HepG2 (cell line): ENCODE measurements around the gene AHNAK. TPM values are rescaled to one million over a fixed set of nuclear protein-coding genes. Genes with fewer than 3 reads are reported as not detected.
A peak's percentile ranks its signal among the peaks of the same experiment; 100 is the strongest.

ENCODE experiments used
- ATAC-seq: fragments of 200-7000 bp; cut with Tn5 transposase; 3 replicates; pipeline ENCODE4 v1.9.1; 2020; ENCODE audit warnings: mild to moderate bottlenecking, moderate library complexity
- BruUV-seq: library from RNA; stranded (reverse); fragments of 400-500 nt; replicated peaks from 2 replicates; lab custom pipeline; 2021; lab: Mats Ljungman, UMichigan
- CTCF ChIA-PET: fragments of 300-600 bp; formaldehyde crosslinking; extraction: SDS; loops from one replicate; lab custom pipeline; 2021; ENCODE audit warnings: low total read pairs, inconsistent platforms, low intra/inter-chr PET ratio; lab: Yijun Ruan, JAX
- POLR2A ChIA-PET: fragments of 350-600 bp; sonication (Branson Sonifier 250); formaldehyde crosslinking; loops from one replicate; lab custom pipeline; 2020; ENCODE audit warnings: antibody characterized with exemption, inconsistent platforms; lab: Yijun Ruan, JAX
- DNase-seq: peaks from one replicate; pipeline ENCODE4 v3.0.0-alpha.2; 2015; ENCODE audit warnings: low spot score
- FAIRE-seq: peaks from 3 replicates; lab custom pipeline; 2011; peaks lifted over from hg19 to GRCh38; lab: Jason Lieb, UNC
- H2AFZ ChIP-seq: one replicate; pipeline ENCODE4 v1.6.1; 2011; ENCODE audit warnings: low read length, inconsistent platforms
- H3K27ac ChIP-seq: fragments of 300-600 bp; 3 replicates; pipeline ENCODE4 v1.8.0; 2011; ENCODE audit warnings: mixed run types, mild to moderate bottlenecking, mixed read lengths, low read length, inconsistent platforms; ENCODE audit not compliant: insufficient read depth; ENCODE audit errors: extremely low read length
- H3K27me3 ChIP-seq, 2 experiments: fragments of 200-600 bp in 1 of 2; 2 replicates in 1 of 2; 3 replicates in 1 of 2; pipeline versions ENCODE4 v1.6.0 to v1.8.0; 2011; ENCODE audit warnings: low read length in 2 of 2, mild to moderate bottlenecking in 2 of 2, moderate library complexity in 2 of 2, inconsistent platforms in 1 of 2; ENCODE audit not compliant: insufficient read depth in 2 of 2, control insufficient read depth in 1 of 2
- H3K36me3 ChIP-seq, 2 experiments: fragments of 200-600 bp in 1 of 2; replicated peaks in 1 of 2; 2 replicates in 1 of 2; 3 replicates in 1 of 2; pipeline versions ENCODE4 v1.5.1 to v1.8.0; 2011; ENCODE audit warnings: low read length in 2 of 2, inconsistent platforms in 1 of 2; ENCODE audit not compliant: insufficient read depth in 2 of 2, control insufficient read depth in 1 of 2
- H3K4me1 ChIP-seq: 2 replicates; pipeline ENCODE4 v1.5.1; 2012; ENCODE audit warnings: low read length, inconsistent platforms; ENCODE audit not compliant: insufficient read depth
- H3K4me2 ChIP-seq: 2 replicates; pipeline ENCODE4 v1.6.0; 2011; ENCODE audit warnings: low read depth, low read length, inconsistent platforms
- H3K4me3 ChIP-seq, 3 experiments: fragments of 200-600 bp in 1 of 3; sonication (generic), shearing (Covaris generic) in 1 of 3; replicated peaks in 1 of 3; 2 replicates each; pipeline ENCODE4 v1.5.1; 2011 to 2016; ENCODE audit warnings: low read length in 3 of 3, inconsistent platforms in 2 of 3, low read depth in 2 of 3, mild to moderate bottlenecking in 2 of 3, control low read depth in 1 of 3, mixed read lengths in 1 of 3; ENCODE audit not compliant: insufficient read depth in 1 of 3
- H3K79me2 ChIP-seq: one replicate; pipeline ENCODE4 v1.6.1; 2011; ENCODE audit warnings: low read length, inconsistent platforms; ENCODE audit not compliant: insufficient read depth
- H3K9ac ChIP-seq: 2 replicates; pipeline ENCODE4 v1.6.0; 2011; ENCODE audit warnings: mild to moderate bottlenecking, low read depth, low read length, inconsistent platforms; ENCODE audit not compliant: insufficient read depth
- H3K9me3 ChIP-seq: 2 replicates; pipeline ENCODE4 v1.5.1; 2012; ENCODE audit warnings: mild to moderate bottlenecking, low read length
- H4K20me1 ChIP-seq: 2 replicates; pipeline ENCODE4 v1.6.0; 2011; ENCODE audit warnings: inconsistent platforms, mild to moderate bottlenecking, low read length, moderate library complexity; ENCODE audit not compliant: insufficient read depth
- CC2D1A ChIP-seq: sonication (generic); formaldehyde crosslinking; IDR thresholded peaks from 2 replicates; pipeline ENCODE4 v1.8.1; 2023; ENCODE audit warnings: mild to moderate bottlenecking, missing genetic modification reagents
- E2F5 ChIP-seq: sonication (generic); formaldehyde crosslinking; conservative IDR thresholded peaks from 2 replicates; pipeline ENCODE4 v1.4.0; 2020; ENCODE audit warnings: missing genetic modification reagents
- EED ChIP-seq: sonication (generic); formaldehyde crosslinking; IDR thresholded peaks from 2 replicates; pipeline ENCODE4 v1.5.0; 2020; ENCODE audit warnings: mild to moderate bottlenecking, missing genetic modification reagents
- GPBP1L1 ChIP-seq: sonication (generic); formaldehyde crosslinking; IDR thresholded peaks from 2 replicates; pipeline ENCODE4 v1.5.0; 2020; ENCODE audit warnings: mild to moderate bottlenecking, missing genetic modification reagents
- NCOA1 ChIP-seq: sonication (generic); formaldehyde crosslinking; IDR thresholded peaks from 2 replicates; pipeline ENCODE4 v1.9.0; 2021; ENCODE audit warnings: missing genetic modification reagents
- RNF219 ChIP-seq: sonication (generic); formaldehyde crosslinking; IDR thresholded peaks from 2 replicates; pipeline ENCODE4 v1.5.0; 2020; ENCODE audit warnings: mild to moderate bottlenecking, missing genetic modification reagents
- RXRA ChIP-seq: sonication (generic); formaldehyde crosslinking; IDR thresholded peaks from 2 replicates; pipeline ENCODE4 v1.5.1; 2020; ENCODE audit warnings: missing genetic modification reagents
- SOX6 ChIP-seq, 2 experiments: fragments of 450-650 bp in 1 of 2; sonication (generic) in 1 of 2; formaldehyde crosslinking in 1 of 2; IDR thresholded peaks; 2 replicates each; pipeline versions ENCODE4 v1.4.0 to v1.6.1; 2017 to 2020; ENCODE audit warnings: antibody characterized with exemption in 1 of 2, mild to moderate bottlenecking in 1 of 2, missing genetic modification reagents in 1 of 2
- ZHX2 ChIP-seq, 2 experiments: sonication (generic) in 1 of 2; formaldehyde crosslinking in 1 of 2; IDR thresholded peaks; 2 replicates each; pipeline versions ENCODE4 v1.6.1 to v1.9.0; 2014 to 2022; ENCODE audit warnings: antibody characterized with exemption in 1 of 2, borderline replicate concordance in 1 of 2, inconsistent platforms in 1 of 2, low read depth in 1 of 2, missing genetic modification reagents in 1 of 2
- ZNF383 ChIP-seq: sonication (generic); formaldehyde crosslinking; IDR thresholded peaks from 2 replicates; pipeline ENCODE4 v1.4.0; 2020; ENCODE audit warnings: missing genetic modification reagents, mild to moderate bottlenecking, borderline replicate concordance
- ZNF556 ChIP-seq: sonication (generic); formaldehyde crosslinking; IDR thresholded peaks from 2 replicates; pipeline ENCODE4 v1.4.0; 2020; ENCODE audit warnings: mild to moderate bottlenecking, missing genetic modification reagents, borderline replicate concordance
- WGBS: methylation state at CpG from one replicate; pipeline ENCODE4 v1.1.6; 2017; ENCODE audit warnings: low lambda C conversion rate; 5-methylcytosine and 5-hydroxymethylcytosine counted together
- in situ Hi-C: cut with HindIII; loops from 2 replicates; pipeline ENCODE4 v1.10.0; 2017; ENCODE audit warnings: low pct_unique_long_range_greater_than_20kb; ENCODE audit not compliant: extremely low pct_ligation_motif_present
- intact Hi-C: fragments of 100-400 bp; cut with micrococcal nuclease; formaldehyde crosslinking; loops from one replicate; pipeline ENCODE4 v1.10.0; 2022; ENCODE audit not compliant: unreplicated experiment
- polyA plus RNA-seq, 8 experiments: library from polyadenylated mRNA; depleted of rRNA in 3 of 8; stranded (reverse) in 7 of 8; unstranded in 1 of 8; fragments of >200 nt; fragmentation: Illumina TruSeq in 4 of 8; extraction: Trizol in 4 of 8; gene quantifications; 2 replicates each; pipeline versions ENCODE4 v1.2.1 to v1.2.3, GENCODE V29; 2011 to 2016; ENCODE audit warnings: low read depth in 4 of 8, missing spikeins in 1 of 8, mixed read lengths in 1 of 8; ENCODE audit not compliant: insufficient read depth in 1 of 8
- total RNA-seq, 5 experiments: library from RNA; depleted of rRNA; stranded (reverse); fragments of >200 nt; fragmentation: Illumina TruSeq; extraction: Trizol; gene quantifications; 2 replicates each; pipeline ENCODE4 v1.2.3, GENCODE V29; 2016; ENCODE audit warnings: low read depth in 1 of 5

The AHNAK gene
- total and polyA plus RNA-seq, 2 of the 13 experiments (the other 11 are each of a cell fraction or from before 2014, with no cell fraction given): 23.4 to 25.0 TPM

GRCh38 chr11:62472063-62472884, 74.3 kb downstream of the AHNAK start:
- Histone ChIP-seq H3K27ac (peak overlapping the region; percentile 10), H3K9ac (no peak overlapping the region), H3K4me3 (0 out of 6 replicates have a peak overlapping the region, but pooled peaks of 1 of the 3 experiments have one; percentile 14), H3K4me1 (peaks cover 66% of the 10 kb centered on the region), H2AFZ (no peak overlapping the region), H3K79me2 (no peaks in the 10 kb centered on the region), H3K36me3 (no peaks in the 10 kb centered on the region), H3K4me2 (peak overlapping the region; percentile 39), H4K20me1 (no peaks in the 10 kb centered on the region), H3K27me3 (no peaks in the 10 kb centered on the region), H3K9me3 (no peaks in the 10 kb centered on the region)
- FAIRE-seq (peak; percentile 71), DNase-seq (peak; percentile 46), ATAC-seq (peak; percentile 57)
- intact Hi-C loops (no loop called here), in situ Hi-C loops (no loop called here)
- 26% methylated on average over 9 of the region's 9 CpGs for WGBS
- ChIA-PET POLR2A (no interaction called here), CTCF (no interaction called here)
- BruUV-seq: no TSS peak
- TF ChIP-seq ZNF556 (CRISPR knock-in tag): no peak
- no peak for TF ChIP-seq SOX6 (IDR thresholded peaks at IDR 0.05)
- TF ChIP-seq SOX6 (CRISPR knock-in tag; IDR thresholded peaks at IDR 0.05): no peak; the same call in 1 of the 2 replicates
- no peak for TF ChIP-seq GPBP1L1 (CRISPR knock-in tag)
- no peak for TF ChIP-seq E2F5
- no peak for TF ChIP-seq ZNF383 (CRISPR knock-in tag)
- no peak for TF ChIP-seq NCOA1 (CRISPR knock-in tag)
- no peak for TF ChIP-seq RNF219 (CRISPR knock-in tag)
- TF ChIP-seq CC2D1A: no peak
- TF ChIP-seq RXRA (CRISPR knock-in tag): peak; percentile 20; the same call in 1 of the 2 replicates
- TF ChIP-seq ZHX2 (IDR thresholded peaks at IDR 0.05; ENCODE audit: low read depth): no peak
- TF ChIP-seq ZHX2 (CRISPR knock-in tag; IDR thresholded peaks at IDR 0.05; ENCODE audit: borderline replicate concordance): no peak
- TF ChIP-seq EED (CRISPR knock-in tag): no peak
